Measurements from ENCODE around the gene PGA5.
A peak's percentile ranks its signal among the peaks of the same experiment; 100 is the strongest.

The PGA5 gene

DNA sequence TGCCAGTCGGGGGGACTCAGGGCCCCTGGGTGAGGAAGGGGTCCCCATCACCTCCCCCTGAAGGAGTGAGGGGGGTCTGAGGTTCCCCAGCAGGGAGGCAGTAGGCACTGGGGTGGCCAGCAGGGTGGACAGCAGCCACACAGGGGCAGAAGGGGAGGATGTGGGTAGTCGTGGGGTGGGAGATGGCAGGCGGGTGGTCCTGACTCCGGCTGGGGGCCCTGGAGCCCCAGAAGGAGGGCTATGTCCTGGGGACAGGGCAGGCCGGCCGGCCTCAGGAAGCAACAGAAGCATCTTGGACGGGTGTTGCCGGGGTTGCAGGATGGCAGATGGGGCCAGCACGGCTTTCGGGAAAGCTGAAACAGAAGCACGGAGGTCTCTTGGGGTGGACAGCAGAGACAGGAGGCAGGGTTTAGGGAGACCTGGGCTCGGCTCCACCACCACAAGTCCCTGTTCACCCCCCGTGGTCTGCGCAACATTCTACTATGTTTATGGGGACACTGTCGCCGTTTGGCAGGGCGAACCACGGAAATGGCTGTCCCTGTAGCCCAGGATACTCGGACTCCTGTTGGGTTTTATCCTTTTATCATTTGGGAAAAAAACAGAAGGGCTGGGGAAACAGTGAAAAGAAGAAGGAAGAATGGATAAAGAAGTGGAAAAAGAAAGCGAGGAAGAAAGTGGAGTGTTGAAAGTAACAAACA, 40.1 kb downstream of the PGA5 start:
- Histone ChIP-seq H2BK5ac (ENCODE audit: low read length) (no peak overlapping the region), H2BK15ac (ENCODE audit: low read length) (no peak overlapping the region), H3K4me1 (ENCODE audit: control insufficient read depth in 2 of 2, insufficient read depth in 1 of 2, low read depth in 1 of 2, low read length in 2 of 2) (peaks cover 3 to 6% of the 10 kb centered on the region in 2 donors), H3K14ac (ENCODE audit: low read length) (no peak overlapping the region), H3K18ac (ENCODE audit: low read length) (no peak overlapping the region), H3K27ac (replicated peaks; ENCODE audit: low read length) (no peak overlapping the region), H3K9me3 (replicated peaks in 1 of 2; ENCODE audit: control insufficient read depth in 2 of 2, insufficient read depth in 1 of 2, low read depth in 1 of 2, low read length in 2 of 2) (peaks cover 0 to 2% of the 10 kb centered on the region in 2 donors), H4K8ac (ENCODE audit: low read depth, low read length) (no peak overlapping the region), H2AK5ac (ENCODE audit: low read depth, low read length) (no peak overlapping the region), H3K4me3 (ENCODE audit: low read length in 2 of 2) (no peak overlapping the region), H2BK120ac (ENCODE audit: low read depth, low read length) (no peak overlapping the region), H3K4ac (ENCODE audit: low read length) (no peak overlapping the region), H3K23ac (ENCODE audit: low read depth, low read length, poor library complexity) (peak overlapping the region; percentile 23), H2AFZ (ENCODE audit: low read length) (no peak overlapping the region), H3K27me3 (ENCODE audit: control insufficient read depth in 3 of 3, insufficient read depth in 3 of 3, low read depth in 1 of 3, low read length in 3 of 3) (no peaks in the 10 kb centered on the region), H3K79me1 (ENCODE audit: low read depth, low read length) (peaks cover under 1% of the 10 kb centered on the region), H3K4me2 (ENCODE audit: insufficient read depth, low read length, poor library complexity, severe bottlenecking) (no peak overlapping the region), H4K91ac (ENCODE audit: low read depth, low read length, poor library complexity) (no peak overlapping the region), H3K9ac (ENCODE audit: low read depth, low read length, poor library complexity) (no peak overlapping the region), H2BK12ac (ENCODE audit: low read length) (no peak overlapping the region), H3K36me3 (replicated peaks in 1 of 2; ENCODE audit: control insufficient read depth in 2 of 2, insufficient read depth in 2 of 2, low read length in 2 of 2) (peaks cover 4 to 28% of the 10 kb centered on the region in 2 donors)
- DNase-seq (ENCODE audit: low spot score) = no peak
- WGBS, 2 donors (ENCODE audit: extremely low coverage in 2 of 2, insufficient read length in 2 of 2, insufficient replicate concordance in 1 of 2) = 100% methylated on average over 1 of the region's 20 CpGs; no CpG with 5 or more reads in 1 of the 2 donors

DNA sequence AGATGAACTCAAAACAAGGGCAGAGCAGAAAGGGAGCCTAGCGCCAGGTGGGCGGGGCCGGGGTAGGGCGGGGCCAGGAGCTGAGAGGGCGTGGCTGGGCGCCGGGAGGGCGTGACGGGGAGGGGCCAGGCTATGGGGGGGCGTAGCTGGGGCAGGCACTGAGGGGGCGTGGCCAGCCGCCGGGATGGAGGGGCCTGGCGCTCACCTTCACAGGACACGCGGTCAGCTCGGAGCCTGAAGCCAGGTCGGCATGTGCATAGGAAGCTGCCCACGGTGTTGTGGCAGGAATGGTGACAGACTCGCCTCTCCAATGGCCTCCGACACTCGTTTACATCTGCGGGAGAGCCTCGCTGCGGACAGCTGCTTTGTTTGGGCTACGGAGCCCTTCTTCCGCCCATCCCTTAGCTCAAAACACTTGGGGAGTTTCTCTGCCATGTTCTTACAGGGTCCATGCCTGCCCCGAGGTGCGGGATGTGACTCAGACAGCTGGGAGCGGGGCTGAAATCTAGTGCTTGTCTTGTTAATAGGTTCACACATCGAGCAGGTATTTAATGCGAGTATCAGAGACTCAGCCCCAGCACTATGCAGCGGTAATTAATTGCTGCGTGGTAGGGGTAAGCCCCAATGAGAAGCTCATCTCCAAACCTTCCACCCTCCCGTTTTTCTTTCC, 40.7 kb downstream of the PGA5 start:
- Histone ChIP-seq H2BK12ac (ENCODE audit: low read length) (no peak overlapping the region), H3K27me3 (ENCODE audit: control insufficient read depth in 3 of 3, insufficient read depth in 3 of 3, low read depth in 1 of 3, low read length in 3 of 3) (no peaks in the 10 kb centered on the region), H2BK5ac (ENCODE audit: low read length) (no peak overlapping the region), H3K18ac (ENCODE audit: low read length) (peak overlapping the region; percentile 24), H3K14ac (ENCODE audit: low read length) (no peak overlapping the region), H3K4me2 (ENCODE audit: insufficient read depth, low read length, poor library complexity, severe bottlenecking) (peak overlapping the region; percentile 51), H2BK15ac (ENCODE audit: low read length) (no peak overlapping the region), H2AK5ac (ENCODE audit: low read depth, low read length) (no peak overlapping the region), H3K36me3 (replicated peaks in 1 of 2; ENCODE audit: control insufficient read depth in 2 of 2, insufficient read depth in 2 of 2, low read length in 2 of 2) (peaks cover 5 to 31% of the 10 kb centered on the region in 2 donors), H2AFZ (ENCODE audit: low read length) (no peak overlapping the region), H3K4me1 (ENCODE audit: control insufficient read depth in 2 of 2, insufficient read depth in 1 of 2, low read depth in 1 of 2, low read length in 2 of 2) (peaks cover 3 to 6% of the 10 kb centered on the region in 2 donors), H3K79me1 (ENCODE audit: low read depth, low read length) (peaks cover 2% of the 10 kb centered on the region), H3K4me3 (ENCODE audit: low read length in 2 of 2) (no peak overlapping the region), H3K4ac (ENCODE audit: low read length) (no peak overlapping the region), H3K23ac (ENCODE audit: low read depth, low read length, poor library complexity) (no peak overlapping the region), H3K9me3 (replicated peaks in 1 of 2; ENCODE audit: control insufficient read depth in 2 of 2, insufficient read depth in 1 of 2, low read depth in 1 of 2, low read length in 2 of 2) (peaks cover 0 to 2% of the 10 kb centered on the region in 2 donors), H3K9ac (ENCODE audit: low read depth, low read length, poor library complexity) (no peak overlapping the region), H4K91ac (ENCODE audit: low read depth, low read length, poor library complexity) (no peak overlapping the region), H4K8ac (ENCODE audit: low read depth, low read length) (no peak overlapping the region), H2BK120ac (ENCODE audit: low read depth, low read length) (no peak overlapping the region), H3K27ac (replicated peaks; ENCODE audit: low read length) (no peak overlapping the region)
- peak; percentile 67 for DNase-seq (ENCODE audit: low spot score)
- no CpG with 5 or more reads among the region's 35 CpGs for WGBS, 2 donors (ENCODE audit: extremely low coverage in 2 of 2, insufficient read length in 2 of 2, insufficient replicate concordance in 1 of 2)

DNA sequence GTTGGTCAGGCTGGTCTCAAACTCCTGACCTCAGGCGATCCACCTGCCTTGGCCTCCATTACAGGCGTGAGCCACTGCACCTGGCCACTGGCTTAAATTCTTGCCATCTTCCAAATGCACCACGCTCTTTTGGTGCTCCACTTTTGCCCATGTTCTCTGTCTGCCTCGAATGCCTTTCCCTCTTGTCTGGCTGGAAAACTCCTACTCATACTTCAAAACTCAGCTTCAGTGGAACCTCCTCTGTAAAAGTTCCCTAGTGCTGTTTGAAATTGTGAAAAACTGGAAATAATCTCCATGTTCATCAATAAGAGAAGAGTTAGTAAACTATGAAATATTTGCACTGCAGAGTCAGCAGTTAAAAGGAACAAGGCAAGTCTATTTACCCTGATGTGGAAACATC, 42.6 kb downstream of the PGA5 start:
- no CpG with 5 or more reads among the region's 4 CpGs for WGBS, 2 donors (ENCODE audit: extremely low coverage in 2 of 2, insufficient read length in 2 of 2, insufficient replicate concordance in 1 of 2)

DNA sequence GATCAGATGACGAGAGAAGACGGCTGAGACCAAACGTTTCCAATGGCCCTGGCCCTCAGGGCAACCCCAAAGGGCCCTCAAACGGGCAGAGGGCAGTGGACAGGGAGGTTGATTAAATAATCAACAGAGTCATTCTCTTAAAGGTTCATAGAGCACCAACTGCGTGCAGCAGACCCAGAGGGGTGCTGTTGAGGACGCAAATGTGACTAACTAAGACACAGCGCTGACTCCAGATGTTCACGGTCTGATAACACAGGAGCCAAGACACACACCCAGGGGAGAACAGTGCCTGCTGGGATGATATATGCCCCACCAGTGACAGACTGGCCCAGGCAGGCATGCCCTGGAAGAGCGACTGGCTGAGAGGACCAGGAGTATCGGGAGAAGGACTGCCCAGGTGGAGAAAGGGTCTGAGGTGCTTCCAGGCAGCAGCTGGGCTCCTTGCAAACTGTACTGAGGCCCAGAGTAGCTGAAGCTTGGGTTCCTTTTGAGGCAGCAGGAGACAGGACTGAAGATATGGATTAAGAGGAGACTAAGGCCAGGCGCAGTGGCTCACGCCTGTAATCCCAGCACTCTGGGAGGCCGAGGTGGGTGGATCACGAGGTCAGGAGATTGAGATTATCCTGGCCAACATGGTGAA, 46.5 kb downstream of the PGA5 start:
- Histone ChIP-seq H3K27ac (replicated peaks; ENCODE audit: low read length) (no peak overlapping the region), H3K4me1 (ENCODE audit: control insufficient read depth in 2 of 2, insufficient read depth in 1 of 2, low read depth in 1 of 2, low read length in 2 of 2) (peaks cover 0 to under 1% of the 10 kb centered on the region in 2 donors), H3K79me1 (ENCODE audit: low read depth, low read length) (peaks cover 4% of the 10 kb centered on the region), H2BK12ac (ENCODE audit: low read length) (no peak overlapping the region), H3K36me3 (replicated peaks in 1 of 2; ENCODE audit: control insufficient read depth in 2 of 2, insufficient read depth in 2 of 2, low read length in 2 of 2) (peaks cover 5 to 31% of the 10 kb centered on the region in 2 donors), H3K4me2 (ENCODE audit: insufficient read depth, low read length, poor library complexity, severe bottlenecking) (no peak overlapping the region), H2BK5ac (ENCODE audit: low read length) (no peak overlapping the region), H3K23ac (ENCODE audit: low read depth, low read length, poor library complexity) (no peak overlapping the region), H2AK5ac (ENCODE audit: low read depth, low read length) (no peak overlapping the region), H3K9ac (ENCODE audit: low read depth, low read length, poor library complexity) (no peak overlapping the region), H3K14ac (ENCODE audit: low read length) (no peak overlapping the region), H2AFZ (ENCODE audit: low read length) (no peak overlapping the region), H4K91ac (ENCODE audit: low read depth, low read length, poor library complexity) (no peak overlapping the region), H3K4ac (ENCODE audit: low read length) (no peak overlapping the region), H2BK120ac (ENCODE audit: low read depth, low read length) (no peak overlapping the region), H2BK15ac (ENCODE audit: low read length) (no peak overlapping the region), H4K8ac (ENCODE audit: low read depth, low read length) (no peak overlapping the region), H3K4me3 (ENCODE audit: low read length in 2 of 2) (peak overlapping the region in 1 of 2 donors; percentile 63), H3K18ac (ENCODE audit: low read length) (no peak overlapping the region), H3K9me3 (replicated peaks in 1 of 2; ENCODE audit: control insufficient read depth in 2 of 2, insufficient read depth in 1 of 2, low read depth in 1 of 2, low read length in 2 of 2) (peaks cover 0 to 2% of the 10 kb centered on the region in 2 donors), H3K27me3 (ENCODE audit: control insufficient read depth in 3 of 3, insufficient read depth in 3 of 3, low read depth in 1 of 3, low read length in 3 of 3) (no peaks in the 10 kb centered on the region)
- WGBS, 2 donors (ENCODE audit: extremely low coverage in 2 of 2, insufficient read length in 2 of 2, insufficient replicate concordance in 1 of 2) = no CpG with 5 or more reads among the region's 14 CpGs
- no peak for DNase-seq (ENCODE audit: low spot score)

More for the DNA sequence above, 42.6 kb downstream of the PGA5 start:
- peaks cover 0 to 3% of the 10 kb centered on the region in 2 donors for H3K4me1 ChIP-seq (ENCODE audit: control insufficient read depth in 2 of 2, insufficient read depth in 1 of 2, low read depth in 1 of 2, low read length in 2 of 2)
- H4K91ac ChIP-seq (ENCODE audit: low read depth, low read length, poor library complexity) = no peak overlapping the region
- no peak overlapping the region for H2BK12ac ChIP-seq (ENCODE audit: low read length)
- H2BK5ac ChIP-seq (ENCODE audit: low read length) = no peak overlapping the region
- peaks cover 2% of the 10 kb centered on the region for H3K79me1 ChIP-seq (ENCODE audit: low read depth, low read length)
- H2AFZ ChIP-seq (ENCODE audit: low read length) = no peak overlapping the region
- DNase-seq (ENCODE audit: low spot score) = no peak
- no peak overlapping the region for H3K23ac ChIP-seq (ENCODE audit: low read depth, low read length, poor library complexity)
- H3K27ac ChIP-seq (replicated peaks; ENCODE audit: low read length) = no peak overlapping the region
- no peak overlapping the region for H3K9ac ChIP-seq (ENCODE audit: low read depth, low read length, poor library complexity)
- no peak overlapping the region for H3K18ac ChIP-seq (ENCODE audit: low read length)
- H3K4ac ChIP-seq (ENCODE audit: low read length) = no peak overlapping the region
- H2AK5ac ChIP-seq (ENCODE audit: low read depth, low read length) = no peak overlapping the region
- no peak overlapping the region for H3K4me2 ChIP-seq (ENCODE audit: insufficient read depth, low read length, poor library complexity, severe bottlenecking)
- H3K9me3 ChIP-seq (replicated peaks in 1 of 2; ENCODE audit: control insufficient read depth in 2 of 2, insufficient read depth in 1 of 2, low read depth in 1 of 2, low read length in 2 of 2) = peaks cover 0 to 2% of the 10 kb centered on the region in 2 donors
- H2BK15ac ChIP-seq (ENCODE audit: low read length) = no peak overlapping the region
- no peak overlapping the region for H3K4me3 ChIP-seq (ENCODE audit: low read length in 2 of 2)
- peaks cover 5 to 37% of the 10 kb centered on the region in 2 donors for H3K36me3 ChIP-seq (replicated peaks in 1 of 2; ENCODE audit: control insufficient read depth in 2 of 2, insufficient read depth in 2 of 2, low read length in 2 of 2)
- H4K8ac ChIP-seq (ENCODE audit: low read depth, low read length) = no peak overlapping the region
- no peaks in the 10 kb centered on the region for H3K27me3 ChIP-seq (ENCODE audit: control insufficient read depth in 3 of 3, insufficient read depth in 3 of 3, low read depth in 1 of 3, low read length in 3 of 3)
- H2BK120ac ChIP-seq (ENCODE audit: low read depth, low read length) = no peak overlapping the region
- no peak overlapping the region for H3K14ac ChIP-seq (ENCODE audit: low read length)
